Measurements from ENCODE around the gene LASP1NB.
"Not testable (repeated sequence)": the region's sequence is repeated elsewhere in the genome, so short reads cannot be mapped to it uniquely, and the experiment has no call there.

The LASP1NB gene

DNA sequence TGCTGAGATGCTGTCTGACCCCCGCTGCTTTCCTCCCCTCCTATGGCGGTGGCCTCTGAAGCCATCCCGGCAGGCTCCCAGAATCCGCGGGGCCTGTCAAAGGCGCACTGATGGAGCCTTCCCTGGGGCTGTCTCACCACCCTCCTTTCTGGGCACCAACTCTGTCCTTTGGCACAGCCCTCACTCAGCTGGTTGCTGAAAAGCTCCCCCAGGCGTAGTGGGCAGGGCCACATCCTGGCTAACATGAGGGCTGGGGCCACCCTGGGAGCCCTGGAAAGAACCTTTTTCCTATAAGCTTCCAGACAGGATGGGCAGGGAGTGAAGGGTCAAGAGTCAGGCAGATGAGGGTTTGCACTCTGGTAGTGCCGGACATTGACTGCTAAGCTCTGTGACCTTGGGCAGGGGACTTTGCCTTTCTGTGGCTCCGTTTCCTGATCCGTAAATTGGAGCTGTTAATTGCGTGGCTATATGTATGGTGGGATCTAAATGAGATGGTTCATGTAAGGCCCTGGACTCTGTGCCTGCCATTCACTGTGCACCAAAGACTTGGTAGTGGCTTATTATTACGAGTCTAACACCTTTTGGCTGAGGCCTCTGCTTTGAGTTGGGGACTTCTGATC lies 27.6 kb upstream of the LASP1NB start:
- no peak for DNase-seq

- peak in 1 of 2 experiments; percentile 46 for DNase-seq
These were observed 27.1 kb upstream of the LASP1NB start for GRCh38 chr17:38898291-38898679.

- peak; percentile 88 to 91 for DNase-seq
These were observed 26.5 kb upstream of the LASP1NB start for GRCh38 chr17:38898812-38899348.

DNA sequence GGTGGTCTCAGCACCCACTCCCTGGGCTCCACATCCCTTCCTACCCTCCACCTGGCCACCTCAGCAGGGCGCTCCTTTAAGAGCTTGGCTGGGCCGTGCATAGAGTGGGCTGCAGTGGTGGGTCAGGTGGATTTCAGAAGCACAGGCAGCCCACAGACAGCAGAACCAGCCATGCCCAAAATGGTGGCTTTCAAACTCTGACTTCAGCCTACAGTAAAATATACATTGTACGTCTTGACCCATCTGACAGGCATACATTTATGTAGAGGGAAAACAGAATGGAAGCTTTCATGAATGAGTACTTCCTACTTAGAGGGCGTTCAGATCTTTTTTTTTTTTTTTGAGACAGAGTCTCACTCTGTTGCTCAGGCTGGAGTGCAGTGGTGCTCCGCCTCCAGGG lies 26.0 kb upstream of the LASP1NB start:
- no peak for DNase-seq

DNA sequence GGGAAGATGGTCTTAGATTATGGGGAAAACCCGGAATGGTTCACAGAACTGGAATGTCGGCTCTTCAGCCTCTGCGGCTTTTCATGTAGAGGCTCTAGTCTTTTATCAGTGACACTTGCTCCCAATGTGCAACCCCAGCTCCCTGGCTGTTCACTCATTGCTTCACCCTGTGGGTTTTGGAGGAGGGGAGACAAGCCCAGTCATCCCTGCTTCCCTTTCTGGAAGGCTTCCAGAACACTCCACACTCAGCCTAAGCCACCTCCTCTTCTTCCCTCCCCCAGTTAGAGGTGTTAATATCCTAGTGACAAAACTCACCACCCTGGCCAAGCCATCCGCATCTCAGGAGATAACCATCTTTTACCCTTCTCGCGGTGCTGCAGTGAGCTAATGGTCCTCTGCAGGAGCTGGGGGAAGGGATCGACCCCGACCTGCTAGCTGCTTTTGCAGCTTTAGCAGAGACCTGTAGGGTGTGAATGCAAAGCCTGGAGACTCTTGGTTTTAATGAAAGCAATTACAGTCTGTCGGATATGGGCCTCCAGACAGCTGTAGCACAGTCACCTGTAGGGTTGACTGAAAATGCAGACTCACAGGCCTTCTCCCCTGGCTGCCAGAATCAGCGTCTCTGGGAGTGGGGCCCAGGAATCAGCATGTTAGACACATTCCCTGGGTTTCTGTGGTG lies 24.3 kb upstream of the LASP1NB start:
- DNase-seq: no peak

- no peak for DNase-seq
These were observed 22.0 kb upstream of the LASP1NB start for GRCh38 chr17:38903404-38903803.

DNA sequence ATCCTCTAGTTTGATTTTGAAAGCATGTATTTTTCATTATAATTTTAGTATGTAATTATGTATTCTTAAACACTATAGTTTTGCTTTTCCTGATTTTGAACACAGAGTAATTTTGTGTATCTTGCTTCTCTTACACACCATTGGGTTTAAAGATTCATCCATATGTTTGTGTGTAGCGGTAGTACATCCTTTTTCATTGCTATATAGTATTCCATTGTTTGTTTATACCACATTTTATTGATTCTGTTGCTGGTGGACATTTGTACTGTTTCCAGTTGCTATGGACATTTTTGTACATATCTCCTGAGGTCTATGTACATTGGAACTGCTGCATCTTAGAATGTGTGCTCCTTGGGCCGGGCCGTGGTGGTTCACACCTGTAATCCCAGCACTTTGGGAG lies 20.5 kb upstream of the LASP1NB start:
- DNase-seq: no peak

DNA sequence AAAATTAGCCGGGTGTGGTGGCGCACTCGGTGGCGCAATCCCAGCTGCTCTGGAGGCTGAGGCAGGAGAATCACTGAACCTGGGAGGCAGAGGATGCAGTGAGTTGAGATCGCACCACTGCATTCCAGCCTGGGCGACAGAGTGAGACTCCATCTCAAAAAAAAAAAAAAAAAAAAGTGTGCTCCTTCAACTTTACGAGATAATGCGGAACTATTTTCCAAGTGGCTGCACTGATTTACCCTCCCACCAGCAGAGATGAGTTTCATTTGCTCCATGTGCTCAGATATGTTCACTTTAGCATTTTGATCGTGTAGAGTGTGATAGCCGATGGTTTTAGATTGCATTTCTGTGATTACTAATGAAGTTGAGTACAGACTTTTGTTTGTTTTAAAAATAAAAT lies 20.0 kb upstream of the LASP1NB start:
- no peak for DNase-seq

DNA sequence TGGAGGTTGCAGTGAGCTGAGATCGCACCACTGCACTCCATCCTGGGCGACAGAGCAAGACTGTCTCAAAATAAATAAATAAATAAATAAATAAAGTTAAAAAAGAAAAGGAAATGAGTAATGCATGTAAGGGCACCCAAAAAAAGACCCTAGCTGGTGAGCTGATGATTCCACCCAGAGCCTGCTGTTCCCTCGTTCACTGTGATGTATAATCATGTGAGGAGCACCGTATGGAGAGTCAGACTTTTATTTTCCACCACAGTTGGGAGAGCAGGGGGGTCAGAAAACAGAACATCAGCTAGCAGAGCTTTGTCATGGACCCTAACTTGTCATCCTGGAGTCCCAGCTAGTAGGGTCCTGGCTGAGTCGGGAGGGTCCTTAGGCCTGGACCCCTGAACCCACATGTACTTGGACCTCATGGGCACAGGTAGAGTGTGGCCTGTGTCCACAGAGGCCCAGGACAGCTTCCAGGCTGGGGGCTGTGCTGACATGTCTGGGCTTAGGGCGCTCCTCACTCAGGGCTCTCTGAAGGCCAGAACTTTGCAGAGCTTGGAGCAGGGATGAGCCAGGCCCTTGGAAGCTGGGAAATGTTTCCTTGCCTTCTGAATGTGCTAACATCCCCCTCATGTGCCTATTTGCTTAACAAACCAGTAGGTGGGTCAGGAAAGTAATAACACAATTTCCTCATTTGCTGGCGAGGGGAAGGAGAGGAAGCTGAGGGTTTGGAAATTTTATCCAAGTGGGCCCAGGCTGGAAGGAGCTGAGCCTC lies 18.8 kb upstream of the LASP1NB start:
- DNase-seq: no peak

GRCh38 chr17:38907930-38908675 lies 17.3 kb upstream of the LASP1NB start:
- DNase-seq: no peak

- DNase-seq: no peak
These were observed 16.7 kb upstream of the LASP1NB start for GRCh38 chr17:38908676-38909181.

GRCh38 chr17:38910325-38910724 lies 15.1 kb upstream of the LASP1NB start:
- DNase-seq: no peak

DNA sequence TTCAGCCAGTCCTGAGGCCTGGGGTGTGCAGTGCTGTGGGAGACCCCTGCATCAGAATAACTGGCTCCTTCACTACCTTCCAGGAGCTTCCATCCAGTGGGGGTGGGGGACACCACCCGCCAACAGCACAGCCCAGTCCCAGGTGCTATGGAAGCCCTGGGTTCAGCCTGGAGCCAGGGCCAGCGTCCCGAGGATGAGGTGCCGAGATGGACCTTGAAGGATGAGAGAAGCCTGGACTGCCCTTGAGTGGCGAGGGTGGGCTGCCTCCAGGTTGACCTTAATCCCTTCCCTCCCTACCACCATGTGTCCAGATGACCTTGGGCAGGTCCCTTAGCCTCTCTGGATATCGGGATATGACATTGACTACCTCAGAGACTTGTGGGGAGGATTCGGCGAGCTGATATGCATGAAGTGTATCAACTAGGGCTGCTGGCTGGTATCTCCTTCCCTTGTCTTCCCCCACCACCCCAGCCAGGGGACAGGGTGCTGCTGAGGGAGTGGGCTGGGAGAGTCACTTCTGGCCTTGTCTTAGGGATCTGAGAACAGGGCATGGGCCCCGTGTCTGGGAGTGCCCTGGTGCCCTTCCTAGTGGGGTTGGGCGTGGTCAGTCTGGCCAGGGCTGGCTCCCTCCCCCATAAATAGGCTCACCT lies 14.2 kb upstream of the LASP1NB start:
- no peak for DNase-seq

DNA sequence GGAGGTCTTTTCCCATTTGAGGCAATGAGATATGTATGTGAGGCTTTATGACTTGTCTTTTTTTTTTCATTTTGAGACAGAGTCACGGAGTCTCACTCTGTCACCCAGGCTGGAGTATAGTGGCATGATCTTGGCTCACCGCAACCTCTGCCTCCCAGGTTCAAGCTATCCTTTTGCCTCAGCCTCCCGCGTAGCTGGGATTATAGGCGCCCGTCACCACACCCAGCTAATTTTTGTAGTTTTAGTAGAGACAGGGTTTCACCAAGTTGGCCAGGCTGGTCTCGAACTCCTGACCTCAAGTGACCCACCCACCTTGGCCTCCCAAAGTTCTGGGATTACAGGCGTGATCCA lies 13.7 kb upstream of the LASP1NB start:
- DNase-seq: not testable (repeated sequence)

DNA sequence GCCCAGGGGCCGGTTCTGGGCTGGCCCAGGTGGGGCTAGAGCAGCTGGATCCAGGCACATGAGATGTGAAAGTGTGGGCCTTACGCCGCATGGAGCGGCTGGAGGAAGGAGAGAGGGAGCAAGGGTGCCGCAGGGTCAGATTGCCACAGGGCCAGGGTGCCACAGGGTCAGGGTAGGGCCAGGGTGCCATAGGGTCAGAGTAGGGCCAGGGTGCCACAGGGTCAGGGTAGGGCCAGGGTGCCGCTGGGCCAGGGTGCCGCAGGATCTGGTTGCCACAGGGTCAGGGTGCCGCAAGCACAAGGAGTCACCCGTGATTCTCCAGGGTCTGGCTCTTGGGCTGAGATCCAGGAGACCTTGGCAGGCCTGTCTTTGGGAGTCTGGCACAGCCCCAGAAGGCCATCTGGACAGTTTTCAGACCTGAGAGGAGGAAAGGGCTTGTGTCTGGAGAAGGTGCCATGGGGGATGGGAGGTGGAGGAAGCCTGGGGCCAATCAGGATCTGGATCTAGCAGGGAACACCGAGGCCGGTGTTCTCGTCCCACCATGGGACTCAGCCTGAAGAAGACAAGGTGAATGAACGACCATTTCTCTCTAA lies 13.1 kb upstream of the LASP1NB start:
- no peak for DNase-seq

DNA sequence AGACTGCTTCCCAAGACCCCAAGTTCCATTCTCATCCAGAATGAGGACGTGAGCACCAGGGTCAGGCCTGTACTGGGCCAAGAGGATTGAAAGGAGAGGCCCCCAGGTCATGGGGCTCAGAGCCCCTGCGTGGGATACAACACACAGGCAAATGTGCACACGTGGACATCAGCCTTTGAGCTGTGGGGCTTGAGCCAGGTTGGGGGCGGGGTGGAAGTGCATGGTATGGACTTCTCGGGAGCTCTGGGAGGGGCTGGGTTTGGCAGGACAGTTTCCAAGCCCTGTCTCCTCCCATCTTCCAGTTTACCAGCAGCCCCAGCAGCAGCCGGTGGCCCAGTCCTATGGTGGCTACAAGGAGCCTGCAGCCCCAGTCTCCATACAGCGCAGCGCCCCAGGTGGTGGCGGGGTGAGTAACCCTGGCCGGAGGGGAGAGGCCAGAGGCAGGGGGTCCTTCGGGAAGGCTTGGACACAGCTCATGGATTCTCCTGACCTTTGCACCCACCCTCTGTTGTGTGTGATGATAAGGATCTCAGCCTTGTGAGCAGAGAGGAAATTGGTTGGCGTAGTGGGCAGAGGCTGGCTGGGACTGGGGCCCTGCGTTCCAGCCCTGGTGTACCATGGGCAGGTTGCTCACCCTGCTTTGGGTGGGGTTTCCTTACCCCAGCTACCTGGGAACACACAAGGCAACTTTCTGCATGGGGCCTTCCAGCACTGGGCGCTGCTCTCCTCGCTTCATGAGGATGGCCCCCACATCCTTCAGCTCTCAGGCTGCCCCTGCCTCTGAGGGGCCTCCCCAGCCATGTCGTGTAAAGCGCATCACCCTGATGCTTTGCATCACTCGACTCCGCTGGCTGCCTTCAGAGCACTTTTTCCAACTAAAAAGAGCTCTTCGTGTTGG lies 10.4 kb upstream of the LASP1NB start:
- peak in 1 of 2 experiments; percentile 2 for DNase-seq

DNA sequence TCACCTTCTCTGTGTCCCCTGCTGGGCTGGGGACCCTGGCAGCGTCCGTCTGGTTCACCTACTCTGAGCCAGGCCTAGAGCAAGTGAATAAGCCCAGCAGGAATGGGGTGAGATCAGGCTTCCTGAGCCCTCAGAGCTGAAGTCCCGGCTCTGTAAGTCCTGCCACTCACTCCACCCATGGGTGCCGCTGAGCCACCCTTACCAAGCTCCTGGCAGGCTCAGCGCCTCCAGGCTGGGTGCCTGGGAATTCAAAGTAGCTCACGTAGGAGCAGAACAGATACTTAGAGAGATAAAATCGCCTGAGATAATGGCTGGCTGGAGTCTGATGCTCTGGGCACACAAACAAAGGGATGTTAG lies 9.8 kb upstream of the LASP1NB start:
- DNase-seq: no peak

GRCh38 chr17:38916771-38917170 lies 8.6 kb upstream of the LASP1NB start:
- DNase-seq: no peak

DNA sequence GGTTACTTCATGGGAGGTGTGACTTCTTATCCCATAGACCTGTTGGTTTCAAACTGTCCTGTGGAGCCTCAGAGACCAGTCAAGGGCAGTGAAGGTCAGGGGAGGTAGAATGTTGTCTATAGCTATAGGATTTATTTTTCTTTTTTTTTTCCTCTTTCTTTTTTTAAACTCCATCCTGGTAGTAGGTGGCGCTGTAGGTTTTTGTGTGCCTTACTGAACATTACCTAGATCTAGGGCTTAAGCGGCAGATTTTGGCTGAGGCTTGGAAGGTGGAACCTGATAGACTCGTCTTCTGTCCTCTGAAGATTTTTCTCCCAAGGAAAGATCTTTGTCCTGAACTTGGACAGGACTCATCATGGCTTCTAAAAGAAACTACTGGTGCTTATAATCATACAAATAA lies 8.2 kb upstream of the LASP1NB start:
- no peak for DNase-seq

- DNase-seq: no peak
These were observed 7.1 kb upstream of the LASP1NB start for GRCh38 chr17:38918129-38918913.

Data from activated CD4-positive, alpha-beta T cell treated with anti-CD3 and anti-CD28 coated beads, Interleukin-2, amount 50 U/mL, for 48 hours (primary cell).